Left lung (tissue), 10 donors: Measurements from ENCODE around the gene CHERP. TPM values are rescaled to one million over a fixed set of nuclear protein-coding genes. Genes with fewer than 3 reads are reported as not detected.
"Not testable (repeated sequence)": the region's sequence is repeated elsewhere in the genome, so short reads cannot be mapped to it uniquely, and the experiment has no call there.

Experiments used
- ATAC-seq: fragments of 200-7000 bp; cut with Tn5 transposase; one replicate; pipeline ENCODE4 v1.9.1; 2020; ENCODE audit warnings: moderate library complexity
- DNase-seq, 4 donors: peaks; one replicate each; pipeline ENCODE4 v3.0.0-alpha.2; 2013 to 2020
- H3K27ac ChIP-seq, 2 donors: fragments of 200-600 bp; sonication (generic) in 1 of 2; one replicate each; pipeline versions ENCODE4 v1.5.0 to v1.8.0; 2020 to 2021
- H3K27me3 ChIP-seq, 2 donors: fragments of 200-600 bp; sonication (generic) in 1 of 2; one replicate each; pipeline versions ENCODE4 v1.5.0 to v1.8.0; 2020 to 2021
- H3K36me3 ChIP-seq, 2 donors: fragments of 200-600 bp; sonication (generic) in 1 of 2; one replicate each; pipeline versions ENCODE4 v1.5.0 to v1.8.0; 2020 to 2021
- H3K4me1 ChIP-seq, 2 donors: fragments of 200-600 bp; one replicate each; pipeline ENCODE4 v1.8.0; 2021
- H3K4me3 ChIP-seq, 2 donors: fragments of 200-600 bp; sonication (generic) in 1 of 2; one replicate each; pipeline versions ENCODE4 v1.5.0 to v1.8.0; 2020 to 2021; ENCODE audit warnings: mild to moderate bottlenecking in 1 of 2
- H3K9me3 ChIP-seq, 2 donors: fragments of 200-600 bp; sonication (generic) in 1 of 2; one replicate each; pipeline versions ENCODE4 v1.5.0 to v1.8.0; 2020 to 2021
- CTCF ChIP-seq, 2 donors: fragments of 200-600 bp; sonication (generic) in 1 of 2; IDR thresholded peaks; one replicate each; pipeline versions ENCODE4 v1.5.0 to v1.8.0; 2021; ENCODE audit warnings: antibody characterized with exemption in 2 of 2
- intact Hi-C, 2 donors: fragments of 100-400 bp; cut with DNase I; formaldehyde crosslinking; loops; one replicate each; pipeline versions ENCODE4 v1.11.2 to v1.14.2; 2022
- polyA plus RNA-seq, 6 donors: library from polyadenylated mRNA; unstranded; fragments of 120-200 nt; gene quantifications; one replicate each; pipeline ENCODE4 v1.2.1, GENCODE V29; 2013; ENCODE audit not compliant: insufficient read length in 6 of 6
- total RNA-seq, 2 donors: library from RNA; stranded (reverse); fragmentation: NEBNext Ultra II Directional; extraction: Animal tissue kit (Norgen Biotek cat#: 25700); gene quantifications; one replicate each; pipeline ENCODE4 v1.2.1, GENCODE V29; 2021
- donor health status: DM: no; HTN: yes; CAD: no.
- donor health status: DM: no; HTN: no; CAD: no.

Gene CHERP
- total and polyA plus RNA-seq, 8 donors = 28.1 to 52.3 (median 40.3) TPM

GRCh38 chr19:16497837-16498236 is 44.4 kb downstream of the CHERP start:
- intact Hi-C loops = no loop called here
- Histone ChIP-seq H3K27ac (no peak overlapping the region), H3K9me3 (no peaks in the 10 kb centered on the region), H3K4me3 (no peak overlapping the region), H3K36me3 (peaks cover 0 to 12% of the 10 kb centered on the region in 2 donors), H3K27me3 (no peaks in the 10 kb centered on the region), H3K4me1 (peaks cover 0 to 11% of the 10 kb centered on the region in 2 donors)
- no peak for TF ChIP-seq CTCF (IDR thresholded peaks at IDR 0.05)
- ATAC-seq (no peak), DNase-seq (peak in 1 of 4 donors; percentile 34)

GRCh38 chr19:16497042-16497441 is 45.2 kb downstream of the CHERP start:
- Histone ChIP-seq H3K27ac (no peak overlapping the region), H3K4me1 (peaks cover 0 to 11% of the 10 kb centered on the region in 2 donors), H3K27me3 (no peaks in the 10 kb centered on the region), H3K4me3 (peak overlapping the region; percentile 59 to 74), H3K36me3 (peaks cover 0 to 6% of the 10 kb centered on the region in 2 donors), H3K9me3 (no peaks in the 10 kb centered on the region)
- DNase-seq (peak in 1 of 4 donors; percentile 19), ATAC-seq (no peak)
- intact Hi-C loops = no loop called here
- TF ChIP-seq CTCF (IDR thresholded peaks at IDR 0.05) = no peak

- no peaks in the 10 kb centered on the region for H3K27me3 ChIP-seq
- peak; percentile 2 for ATAC-seq
- H3K4me1 ChIP-seq = peaks cover 0 to 11% of the 10 kb centered on the region in 2 donors
- peaks cover 0 to 3% of the 10 kb centered on the region in 2 donors for H3K36me3 ChIP-seq
- intact Hi-C loops = no loop called here
- no peak for TF ChIP-seq CTCF (IDR thresholded peaks at IDR 0.05)
- peak overlapping the region; percentile 59 to 74 for H3K4me3 ChIP-seq
- DNase-seq = peak in 1 of 4 donors; percentile 77
- peak overlapping the region in 1 of 2 donors; percentile 26 for H3K27ac ChIP-seq
- no peaks in the 10 kb centered on the region for H3K9me3 ChIP-seq
Observed at GRCh38 chr19:16496613-16496983, 45.6 kb downstream of the CHERP start.

GRCh38 chr19:16495982-16496612 is 46.1 kb downstream of the CHERP start, which contains the start of the genes C19orf44 and CALR3:
C19orf44 (plus strand) TSS chr19:16496394; CDS start chr19:16500793, 4,399 bp downstream.
CALR3 (minus strand) TSS chr19:16496167; CDS start chr19:16496129, 38 bp downstream.
- Histone ChIP-seq H3K4me1 (peaks cover 0 to 11% of the 10 kb centered on the region in 2 donors), H3K36me3 (no peaks in the 10 kb centered on the region), H3K27me3 (no peaks in the 10 kb centered on the region), H3K4me3 (peak within 1 kb of the TSS; percentile 59 to 74), H3K27ac (peak within 1 kb of the TSS; percentile 26 to 73), H3K9me3 (no peaks in the 10 kb centered on the region)
- peak in 1 of 2 donors; percentile 34 for TF ChIP-seq CTCF (IDR thresholded peaks at IDR 0.05)
- peak; percentile 99 for ATAC-seq
- intact Hi-C loops = no loop called here
- DNase-seq = peak; percentile 97 to 99 (median 98)

- H3K27me3 ChIP-seq, DNase-seq, H3K4me3 ChIP-seq, H3K4me1 ChIP-seq, H3K9me3 ChIP-seq, intact Hi-C loops, ATAC-seq, H3K27ac ChIP-seq, H3K36me3 ChIP-seq: not testable (repeated sequence)
Observed at GRCh38 chr19:16486476-16486875, 55.8 kb downstream of the CHERP start.
